Fibroblast of lung (primary cell): Measurements from ENCODE around the gene MKRN2.

Experiments
- CTCF ChIP-seq, 2 donors: IDR thresholded peaks in 1 of 2; conservative IDR thresholded peaks in 1 of 2; 1 replicate in 1 of 2; 2 replicates in 1 of 2; pipeline ENCODE4 v1.5.1; 2011 to 2012; ENCODE audit warnings: low read length in 2 of 2, control low read depth in 1 of 2, inconsistent platforms in 1 of 2, low read depth in 1 of 2, mild to moderate bottlenecking in 1 of 2
- EZH2 ChIP-seq: IDR thresholded peaks from 2 replicates; pipeline ENCODE4 v1.5.1; 2012; ENCODE audit warnings: low read length, control low read depth, mild to moderate bottlenecking; ENCODE audit errors: missing control alignments

GRCh38 chr3:12566976-12567375 is 10.1 kb downstream of the MKRN2 start:
- no peak for TF ChIP-seq CTCF (conservative IDR thresholded peaks at IDR 0.05 in 1 of 2, IDR thresholded peaks at IDR 0.05 in 1 of 2; ENCODE audit: low read depth in 1 of 2, low read length in 2 of 2)
- TF ChIP-seq EZH2: no peak
